C4-2B (cell line): ENCODE data around the gene PELI2.

ENCODE experiments used
- ZFX ChIP-seq: fragments of 450-650 bp; IDR thresholded peaks from 2 replicates; pipeline ENCODE4 v1.6.1; 2017
- TF ChIP-seq, protein P1 (sequence below): fragments of 450-650 bp; conservative IDR thresholded peaks from 2 replicates; pipeline ENCODE4 v1.5.1; 2017; ENCODE audit warnings: mild to moderate bottlenecking

GRCh38 chr14:56217380-56218045 is 99.3 kb downstream of the PELI2 start:
- TF ChIP-seq, protein P1, sequence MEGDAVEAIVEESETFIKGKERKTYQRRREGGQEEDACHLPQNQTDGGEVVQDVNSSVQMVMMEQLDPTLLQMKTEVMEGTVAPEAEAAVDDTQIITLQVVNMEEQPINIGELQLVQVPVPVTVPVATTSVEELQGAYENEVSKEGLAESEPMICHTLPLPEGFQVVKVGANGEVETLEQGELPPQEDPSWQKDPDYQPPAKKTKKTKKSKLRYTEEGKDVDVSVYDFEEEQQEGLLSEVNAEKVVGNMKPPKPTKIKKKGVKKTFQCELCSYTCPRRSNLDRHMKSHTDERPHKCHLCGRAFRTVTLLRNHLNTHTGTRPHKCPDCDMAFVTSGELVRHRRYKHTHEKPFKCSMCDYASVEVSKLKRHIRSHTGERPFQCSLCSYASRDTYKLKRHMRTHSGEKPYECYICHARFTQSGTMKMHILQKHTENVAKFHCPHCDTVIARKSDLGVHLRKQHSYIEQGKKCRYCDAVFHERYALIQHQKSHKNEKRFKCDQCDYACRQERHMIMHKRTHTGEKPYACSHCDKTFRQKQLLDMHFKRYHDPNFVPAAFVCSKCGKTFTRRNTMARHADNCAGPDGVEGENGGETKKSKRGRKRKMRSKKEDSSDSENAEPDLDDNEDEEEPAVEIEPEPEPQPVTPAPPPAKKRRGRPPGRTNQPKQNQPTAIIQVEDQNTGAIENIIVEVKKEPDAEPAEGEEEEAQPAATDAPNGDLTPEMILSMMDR: no peak
- no peak for TF ChIP-seq ZFX
